ENCODE data around the gene SLC6A18.
"Not testable (repeated sequence)": the region's sequence is repeated elsewhere in the genome, so short reads cannot be mapped to it uniquely, and the experiment has no call there.

The SLC6A18 gene

GRCh38 chr5:1253456-1254105 is 28.4 kb downstream of the SLC6A18 start:
- no peak for DNase-seq (ENCODE audit: low read depth in 1 of 2, low spot score in 1 of 2)

- DNase-seq (ENCODE audit: low read depth in 1 of 2, low spot score in 1 of 2): no peak
These were observed 29.0 kb downstream of the SLC6A18 start for GRCh38 chr5:1254196-1254595.

- peak; percentile 14 to 31 for DNase-seq (ENCODE audit: low read depth in 1 of 2, low spot score in 1 of 2)
These were observed 29.9 kb downstream of the SLC6A18 start for GRCh38 chr5:1255081-1255561.

GRCh38 chr5:1256776-1257175 is 31.6 kb downstream of the SLC6A18 start:
- no peak for DNase-seq (ENCODE audit: low read depth in 1 of 2, low spot score in 1 of 2)

- DNase-seq (ENCODE audit: low read depth in 1 of 2, low spot score in 1 of 2): no peak
These were observed 32.2 kb downstream of the SLC6A18 start for GRCh38 chr5:1257363-1257762.

- DNase-seq (ENCODE audit: low read depth in 1 of 2, low spot score in 1 of 2): no peak
These were observed 32.7 kb downstream of the SLC6A18 start for GRCh38 chr5:1257841-1258240.

GRCh38 chr5:1259806-1260480 is 34.8 kb downstream of the SLC6A18 start:
- no peak for DNase-seq (ENCODE audit: low read depth in 1 of 2, low spot score in 1 of 2)

GRCh38 chr5:1261643-1262042 is 36.5 kb downstream of the SLC6A18 start:
- no peak for DNase-seq (ENCODE audit: low read depth in 1 of 2, low spot score in 1 of 2)

- DNase-seq (ENCODE audit: low read depth in 1 of 2, low spot score in 1 of 2): no peak
These were observed 37.2 kb downstream of the SLC6A18 start for GRCh38 chr5:1262381-1262780.

- DNase-seq (ENCODE audit: low read depth in 1 of 2, low spot score in 1 of 2): no peak
These were observed 39.0 kb downstream of the SLC6A18 start for GRCh38 chr5:1264211-1264610.

- no peak for DNase-seq (ENCODE audit: low read depth in 1 of 2, low spot score in 1 of 2)
These were observed 39.8 kb downstream of the SLC6A18 start for GRCh38 chr5:1265026-1265425.

GRCh38 chr5:1265461-1266455 is 40.6 kb downstream of the SLC6A18 start:
- DNase-seq (ENCODE audit: low read depth in 1 of 2, low spot score in 1 of 2): no peak

- no peak for DNase-seq (ENCODE audit: low read depth in 1 of 2, low spot score in 1 of 2)
These were observed 41.6 kb downstream of the SLC6A18 start for GRCh38 chr5:1266791-1267190.

- DNase-seq (ENCODE audit: low read depth in 1 of 2, low spot score in 1 of 2): not testable (repeated sequence)
These were observed 42.3 kb downstream of the SLC6A18 start for GRCh38 chr5:1267464-1267863.

GRCh38 chr5:1268056-1268455 is 42.9 kb downstream of the SLC6A18 start:
- no peak for DNase-seq (ENCODE audit: low read depth in 1 of 2, low spot score in 1 of 2)

- DNase-seq (ENCODE audit: low read depth in 1 of 2, low spot score in 1 of 2): no peak
These were observed 43.5 kb downstream of the SLC6A18 start for GRCh38 chr5:1268666-1269065.

GRCh38 chr5:1270426-1270825 is 45.2 kb downstream of the SLC6A18 start:
- no peak for DNase-seq (ENCODE audit: low read depth in 1 of 2, low spot score in 1 of 2)

- no peak for DNase-seq (ENCODE audit: low read depth in 1 of 2, low spot score in 1 of 2)
These were observed 46.0 kb downstream of the SLC6A18 start for GRCh38 chr5:1270933-1271914.

GRCh38 chr5:1272201-1272600 is 47.0 kb downstream of the SLC6A18 start:
- DNase-seq (ENCODE audit: low read depth in 1 of 2, low spot score in 1 of 2): no peak

- DNase-seq (ENCODE audit: low read depth in 1 of 2, low spot score in 1 of 2): no peak
These were observed 48.6 kb downstream of the SLC6A18 start for GRCh38 chr5:1273745-1274144.
